D341Med (cell line): ENCODE measurements around the gene OR6Q1.
"Not testable (repeated sequence)": the region's sequence is repeated elsewhere in the genome, so short reads cannot be mapped to it uniquely, and the experiment has no call there.

Experiments
- DNase-seq: peaks from one replicate; pipeline ENCODE4 v3.0.0; 2012; ENCODE audit warnings: low spot score

The OR6Q1 gene, protein sequence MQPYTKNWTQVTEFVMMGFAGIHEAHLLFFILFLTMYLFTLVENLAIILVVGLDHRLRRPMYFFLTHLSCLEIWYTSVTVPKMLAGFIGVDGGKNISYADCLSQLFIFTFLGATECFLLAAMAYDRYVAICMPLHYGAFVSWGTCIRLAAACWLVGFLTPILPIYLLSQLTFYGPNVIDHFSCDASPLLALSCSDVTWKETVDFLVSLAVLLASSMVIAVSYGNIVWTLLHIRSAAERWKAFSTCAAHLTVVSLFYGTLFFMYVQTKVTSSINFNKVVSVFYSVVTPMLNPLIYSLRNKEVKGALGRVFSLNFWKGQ

DNA sequence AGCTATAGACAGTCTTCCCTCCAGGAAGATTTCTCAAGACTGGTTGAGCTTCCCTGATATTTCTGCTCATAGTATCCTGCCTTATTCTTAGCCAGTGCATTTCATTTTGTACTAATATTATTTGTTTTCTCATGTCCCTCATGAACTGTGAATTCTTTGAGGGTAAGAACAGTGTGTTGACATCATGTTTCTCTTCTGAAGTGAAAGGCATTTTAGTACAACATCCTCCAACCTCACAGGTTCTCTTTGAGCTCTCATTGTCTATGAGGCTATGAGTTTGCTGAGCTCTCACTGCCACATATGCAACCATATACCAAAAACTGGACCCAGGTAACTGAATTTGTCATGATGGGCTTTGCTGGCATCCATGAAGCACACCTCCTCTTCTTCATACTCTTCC lies at the start of gene OR6Q1:
Gene OR6Q1, plus strand, starts transcription at position 301 of the 400 bp plus-strand sequence. Its CDS starts 0 bp downstream, at position 301.
- DNase-seq = no peak

DNA sequence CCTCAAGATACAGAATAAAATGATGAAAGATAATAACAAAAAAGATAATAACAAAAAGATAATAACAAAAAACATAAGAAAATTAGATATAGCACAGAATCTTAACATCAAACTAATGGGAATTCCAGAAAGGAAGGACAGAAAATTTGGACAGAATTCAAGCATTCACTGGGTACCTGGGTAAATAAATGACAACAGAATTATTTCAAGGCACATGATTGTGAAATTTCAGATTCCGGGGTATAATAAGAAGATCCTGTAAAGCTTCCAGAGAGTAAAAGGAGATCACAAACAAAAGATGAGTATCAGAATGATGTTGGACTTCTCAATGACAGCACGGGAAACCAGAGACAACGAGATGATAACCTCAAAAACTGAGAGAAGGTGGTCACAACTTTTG lies 49.2 kb upstream of the OR6Q1 start:
- no peak for DNase-seq

DNA sequence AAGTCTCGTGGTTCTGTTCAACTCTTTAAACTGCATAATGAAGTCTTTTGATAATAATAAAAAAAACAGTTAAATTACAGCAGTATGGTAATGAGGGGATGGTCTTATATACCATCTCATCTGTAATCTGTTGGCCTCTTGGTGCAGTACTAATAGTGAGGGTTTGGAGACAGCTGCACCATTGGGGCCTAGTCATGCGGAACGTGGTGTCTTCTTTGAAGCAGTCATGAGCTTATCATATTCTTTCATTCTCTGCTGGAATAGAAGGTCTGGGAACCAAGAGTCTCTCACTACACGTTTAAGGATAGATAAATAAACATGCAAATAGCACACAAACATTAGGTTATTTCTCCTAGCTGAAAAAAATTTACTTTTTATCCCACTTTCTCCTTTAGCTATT lies 48.0 kb upstream of the OR6Q1 start:
- DNase-seq = no peak

DNA sequence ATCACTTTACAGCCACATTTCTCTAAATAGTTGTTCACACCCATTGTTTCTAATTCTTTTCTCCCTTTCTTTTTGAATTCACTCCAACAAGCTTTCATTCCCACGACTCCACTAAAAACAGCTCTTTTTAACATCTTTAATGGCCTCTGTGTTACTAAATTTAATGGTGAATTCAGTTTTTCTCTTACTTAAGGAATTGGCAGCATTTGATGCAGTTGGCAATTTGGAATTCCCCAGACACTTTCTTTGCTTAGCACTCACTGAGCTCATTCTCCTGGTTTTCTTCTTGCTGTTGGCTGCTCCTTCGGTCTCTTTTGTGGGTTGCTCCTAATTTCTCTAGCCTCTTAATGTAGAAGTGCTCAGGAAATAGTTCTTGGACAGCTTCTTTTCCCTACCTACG lies 47.6 kb upstream of the OR6Q1 start:
- no peak for DNase-seq

DNA sequence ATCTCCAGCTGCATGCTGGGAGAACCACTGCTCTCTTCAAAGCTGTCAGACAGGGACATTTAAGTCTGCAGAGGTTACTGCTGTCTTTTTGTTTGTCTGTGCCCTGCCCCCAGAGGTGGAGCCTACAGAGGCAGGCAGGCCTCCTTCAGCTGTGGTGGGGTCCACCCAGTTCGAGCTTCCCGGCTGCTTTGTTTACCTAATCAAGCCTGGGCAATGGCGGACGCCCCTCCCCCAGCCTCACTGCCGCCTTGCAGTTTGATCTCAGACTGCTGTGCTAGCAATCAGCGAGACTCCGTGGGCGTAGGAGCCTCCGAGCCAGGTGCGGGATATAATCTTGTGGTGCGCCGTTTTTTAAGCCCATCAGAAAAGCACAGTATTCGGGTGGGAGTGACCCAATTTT lies 31.2 kb upstream of the OR6Q1 start:
- DNase-seq = not testable (repeated sequence)

DNA sequence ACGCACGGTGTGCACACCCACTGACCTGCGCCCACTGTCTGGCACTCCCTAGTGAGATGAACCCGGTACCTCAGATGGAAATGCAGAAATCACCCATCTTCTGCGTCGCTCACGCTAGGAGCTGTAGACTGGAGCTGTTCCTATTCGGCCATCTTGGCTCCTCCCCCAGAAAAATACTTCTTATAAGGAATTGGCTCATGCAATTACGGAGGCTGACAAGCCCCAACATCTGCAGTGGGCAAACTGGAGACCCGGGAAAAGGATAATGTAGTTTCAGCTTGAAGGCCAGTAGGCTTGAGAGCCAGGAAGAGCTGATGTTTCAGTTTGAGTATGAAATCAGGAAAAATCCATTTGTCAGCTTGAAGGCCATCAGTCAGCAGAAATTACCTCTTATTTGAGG lies 30.7 kb upstream of the OR6Q1 start:
- DNase-seq = not testable (repeated sequence)

DNA sequence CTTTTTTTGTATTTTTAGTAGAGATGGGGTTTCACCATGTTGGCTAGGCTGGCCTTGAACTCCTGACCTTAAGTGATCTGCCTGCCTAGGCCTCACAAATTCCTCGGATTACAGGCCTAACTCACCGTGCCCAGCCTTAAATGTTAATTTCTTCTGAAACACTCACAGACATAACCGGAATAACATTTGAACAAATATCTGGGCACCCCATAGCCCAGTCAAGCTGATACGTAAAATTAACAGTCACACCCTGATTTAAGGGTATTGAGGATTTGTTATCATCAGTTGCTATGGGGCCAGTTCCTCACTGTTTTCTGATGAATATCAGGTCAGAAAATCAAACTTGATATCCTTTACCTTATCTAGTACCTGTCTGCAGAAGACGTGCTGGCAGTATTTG lies 30.1 kb upstream of the OR6Q1 start:
- DNase-seq = no peak

DNA sequence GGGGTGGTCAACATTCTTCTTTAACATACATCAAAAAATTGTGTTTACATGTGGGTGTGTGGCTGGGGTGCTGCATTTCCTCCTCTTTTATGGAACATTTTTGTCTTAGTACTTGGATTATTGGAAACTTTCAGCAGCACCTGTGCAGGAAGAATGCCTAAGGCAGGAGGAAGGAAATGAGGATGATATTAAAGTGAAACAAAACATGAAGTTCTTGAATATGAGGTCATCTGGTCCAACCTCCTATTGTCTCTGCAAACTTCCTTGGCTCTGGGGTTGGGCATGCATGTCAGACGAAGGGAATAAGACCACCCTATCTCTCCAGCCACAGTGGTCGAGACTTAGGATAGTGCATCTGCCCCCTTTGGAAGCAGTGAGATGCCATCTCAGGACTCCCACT lies 27.7 kb upstream of the OR6Q1 start:
- DNase-seq = no peak

DNA sequence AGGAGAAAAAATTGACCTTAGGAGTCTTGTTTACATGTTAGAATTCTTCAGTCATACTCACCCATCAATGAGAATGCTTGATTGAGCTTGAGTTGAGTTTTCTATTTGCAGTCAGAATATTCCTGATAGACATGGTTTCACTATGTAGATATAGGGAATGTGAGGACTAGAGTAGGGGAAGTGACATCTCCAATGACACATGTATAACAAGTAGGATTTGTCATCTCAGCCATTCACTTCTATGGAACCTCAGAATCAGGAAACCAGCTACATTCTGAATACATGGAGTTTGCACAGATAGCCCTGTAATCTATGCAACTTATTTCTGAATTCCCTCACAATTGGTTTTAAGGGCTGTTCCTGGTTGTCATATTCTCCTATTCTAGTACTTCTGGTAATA lies 27.2 kb upstream of the OR6Q1 start:
- no peak for DNase-seq

DNA sequence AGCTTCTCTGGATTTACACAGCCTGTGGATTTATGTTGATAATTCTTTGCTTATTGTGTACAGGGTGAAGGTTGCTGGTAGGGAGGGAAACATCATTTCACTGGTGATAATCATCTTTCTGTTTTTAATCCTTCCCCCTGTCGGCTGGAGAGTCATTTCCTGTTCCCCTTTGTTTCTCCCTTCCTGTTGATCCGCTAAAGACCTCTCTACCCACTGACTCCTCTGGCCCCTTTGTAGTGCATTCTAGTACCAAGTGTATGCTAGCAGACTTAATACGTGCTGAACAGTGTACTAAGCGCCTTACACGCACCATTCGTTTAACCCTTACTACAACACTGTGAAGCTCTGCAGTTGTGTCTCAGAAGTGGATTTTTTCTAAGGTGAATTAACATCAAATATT lies 26.1 kb upstream of the OR6Q1 start:
- no peak for DNase-seq

DNA sequence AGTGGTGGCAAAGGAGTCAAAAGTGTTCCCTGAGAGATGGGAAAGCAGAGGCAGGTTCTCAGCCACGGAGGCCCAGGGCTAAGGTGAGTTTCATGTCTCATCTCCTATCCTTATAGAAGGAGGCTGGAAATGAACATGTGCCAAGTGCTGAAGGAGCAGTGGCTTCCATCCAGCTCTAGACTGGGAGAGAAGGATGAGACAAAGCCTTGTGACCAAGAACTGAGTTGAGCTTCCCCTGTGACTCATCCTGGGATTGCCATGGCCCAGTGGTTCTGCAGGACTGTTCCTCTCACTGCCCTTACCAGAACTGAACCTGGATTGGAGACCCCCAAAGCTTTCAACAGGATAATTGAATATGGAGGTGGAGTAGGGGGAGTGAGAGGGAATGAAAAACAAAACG lies 23.8 kb upstream of the OR6Q1 start:
- DNase-seq = no peak

DNA sequence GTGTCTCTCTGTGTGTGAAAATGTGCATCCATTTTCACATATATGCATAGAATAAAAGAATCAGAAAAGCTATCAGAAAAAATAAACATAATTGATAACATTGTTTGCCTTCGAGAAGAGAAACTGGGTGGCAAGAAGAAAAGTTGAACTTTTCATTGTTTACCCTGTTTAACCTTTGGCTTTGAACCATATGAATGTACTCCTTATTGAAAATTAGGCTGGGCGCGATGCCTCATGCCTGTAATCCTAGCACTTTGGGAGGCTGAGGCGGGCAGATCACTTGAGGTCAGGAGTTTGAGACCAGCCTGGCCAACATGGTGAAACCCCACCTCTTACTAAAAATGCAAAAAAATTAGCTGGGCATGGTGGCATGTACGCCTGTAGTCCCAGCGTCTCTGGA lies 19.0 kb upstream of the OR6Q1 start:
- no peak for DNase-seq

DNA sequence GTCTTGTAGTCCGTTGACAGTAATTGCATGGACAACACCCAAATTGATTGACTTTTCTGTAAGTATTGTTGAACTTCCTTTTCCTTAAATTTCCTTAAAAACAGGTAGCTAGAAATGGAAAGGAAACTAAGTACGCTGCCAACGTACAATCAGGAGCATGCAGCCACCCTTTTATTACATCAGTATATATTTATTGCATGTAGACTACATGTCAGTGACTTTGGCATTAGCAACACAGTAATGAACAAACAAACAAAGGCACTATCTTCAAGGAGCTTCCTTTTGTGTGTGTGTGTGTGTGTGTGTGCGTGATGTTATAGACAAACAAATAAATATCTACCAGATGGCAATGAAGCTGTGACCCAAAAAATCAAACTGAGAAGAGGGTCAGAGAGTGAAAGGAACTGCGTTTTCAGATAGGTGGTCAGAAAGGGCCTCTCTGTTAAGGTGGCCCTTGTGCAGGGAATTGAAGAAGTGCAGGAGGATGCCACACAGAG lies 7.3 kb upstream of the OR6Q1 start, which contains the start of gene OR9Q1:
Gene OR9Q1, plus strand, starts transcription at position 447 of the 497 bp plus-strand sequence. CDS start 155,564 bp downstream, outside the sequence.
- DNase-seq = no peak

DNA sequence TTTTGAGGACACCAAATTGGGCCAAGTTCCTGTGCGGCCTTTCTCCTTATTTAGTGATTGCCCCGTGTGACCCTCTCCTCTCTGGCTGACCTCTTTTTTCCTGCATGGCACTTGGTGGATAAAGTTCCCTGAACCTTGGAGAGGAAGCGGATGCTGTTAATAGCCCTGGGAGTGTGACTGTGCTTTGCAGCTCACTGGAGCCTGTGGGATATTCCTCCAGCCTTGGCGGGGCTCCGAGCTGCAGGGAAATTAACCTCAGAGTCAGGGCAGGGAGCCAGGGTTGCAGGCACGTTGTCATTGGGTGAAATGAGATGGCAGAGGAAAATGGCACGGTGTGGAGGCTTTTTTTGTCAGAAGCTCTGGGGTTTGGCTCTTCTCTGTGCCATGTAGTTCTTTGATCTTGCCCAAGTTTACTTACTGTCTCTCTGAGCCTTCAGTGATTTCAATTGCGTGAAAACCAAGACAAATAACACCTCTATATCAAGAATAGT lies 6.1 kb upstream of the OR6Q1 start:
- DNase-seq = no peak

DNA sequence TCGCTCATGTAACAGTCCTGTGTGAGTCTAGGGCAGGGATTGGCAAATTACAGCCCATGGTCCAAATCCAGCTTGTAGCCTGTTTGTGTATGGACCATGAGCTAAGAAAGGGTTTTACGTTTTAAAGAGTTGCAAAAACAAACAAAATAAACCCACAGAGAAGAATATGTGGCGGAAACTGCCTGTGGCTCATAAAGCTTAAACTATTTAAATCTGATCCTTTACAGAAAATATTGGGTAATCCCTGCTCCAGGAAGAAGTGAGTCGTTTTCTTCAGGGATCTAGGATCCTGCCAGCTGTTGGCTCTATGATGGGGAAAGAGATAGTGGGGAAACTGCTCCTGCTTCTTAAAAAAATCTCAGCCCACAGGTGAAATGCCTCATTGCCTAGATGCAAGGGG lies 3.4 kb upstream of the OR6Q1 start:
- no peak for DNase-seq

DNA sequence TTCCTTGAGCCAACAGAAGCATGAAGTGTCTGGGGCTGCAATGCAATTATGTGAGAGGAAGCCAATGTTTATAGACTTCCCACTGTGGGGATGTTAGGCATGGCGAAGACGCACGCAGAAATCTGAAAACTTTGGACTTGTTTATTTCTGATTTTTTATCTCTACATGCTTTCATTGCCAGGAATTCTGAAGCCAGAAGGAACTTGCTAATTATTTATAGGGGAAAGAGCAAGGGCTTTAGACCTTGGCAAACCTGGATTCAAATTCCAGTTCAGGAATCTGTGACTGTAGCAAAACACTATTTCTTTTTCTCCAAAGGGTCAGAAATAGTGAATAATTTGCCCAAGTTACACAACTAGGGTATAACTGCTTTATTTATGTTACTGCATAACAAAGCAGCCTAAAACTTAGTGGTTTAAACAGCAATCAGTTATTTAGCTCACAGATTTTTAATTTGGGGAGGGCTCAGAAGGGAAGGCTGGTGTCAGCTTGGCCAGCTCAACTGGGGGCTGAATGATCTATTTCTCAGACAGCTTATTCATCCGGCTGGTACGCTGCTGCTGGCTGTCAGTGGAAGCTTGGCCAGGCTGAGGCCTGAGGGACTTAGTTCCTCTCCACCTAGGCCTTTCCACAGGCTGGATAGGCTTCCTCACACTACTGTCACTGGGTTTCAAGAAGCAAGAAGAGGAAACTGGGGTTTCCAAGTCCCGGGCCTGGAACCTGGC lies 1.9 kb upstream of the OR6Q1 start:
- no peak for DNase-seq

DNA sequence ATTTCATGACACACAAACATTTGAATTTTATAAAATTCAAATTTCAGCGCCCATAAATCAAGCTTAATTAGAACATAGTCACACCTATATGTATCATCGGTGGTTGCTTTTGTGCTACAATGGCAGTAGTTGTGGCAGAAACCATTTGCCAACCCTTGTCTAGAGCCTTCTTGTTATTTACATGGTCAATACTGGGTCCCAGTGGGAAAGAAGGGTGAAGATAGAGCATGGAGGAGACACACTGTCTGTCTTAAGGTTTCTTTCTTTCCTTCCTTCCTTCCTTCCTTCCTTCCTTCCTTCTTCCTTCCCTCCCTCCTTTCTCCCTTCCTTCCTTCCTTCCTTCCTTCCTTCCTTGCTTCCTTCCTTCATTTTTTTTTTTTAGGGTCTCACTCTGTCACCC lies 3.7 kb downstream of the OR6Q1 start:
- DNase-seq = no peak

DNA sequence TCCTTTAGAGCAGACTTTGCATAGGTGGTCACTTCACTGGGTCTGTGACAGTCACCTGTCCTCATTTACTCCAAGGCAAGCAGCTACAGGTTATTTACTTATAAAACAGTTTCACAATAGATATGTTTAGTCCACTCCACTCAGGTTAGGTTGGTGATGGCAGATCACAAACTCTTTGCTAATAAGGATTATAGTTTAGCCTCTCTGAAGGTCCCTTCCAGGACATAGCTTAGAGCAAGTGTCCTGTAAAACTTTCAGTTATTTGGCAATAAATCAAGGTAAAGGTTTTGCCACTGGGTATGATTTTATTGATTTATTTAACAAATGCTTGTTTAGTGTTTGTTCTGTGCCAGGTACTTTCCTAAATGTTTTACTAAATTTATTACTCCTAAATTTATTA lies 8.8 kb downstream of the OR6Q1 start:
- no peak for DNase-seq

DNA sequence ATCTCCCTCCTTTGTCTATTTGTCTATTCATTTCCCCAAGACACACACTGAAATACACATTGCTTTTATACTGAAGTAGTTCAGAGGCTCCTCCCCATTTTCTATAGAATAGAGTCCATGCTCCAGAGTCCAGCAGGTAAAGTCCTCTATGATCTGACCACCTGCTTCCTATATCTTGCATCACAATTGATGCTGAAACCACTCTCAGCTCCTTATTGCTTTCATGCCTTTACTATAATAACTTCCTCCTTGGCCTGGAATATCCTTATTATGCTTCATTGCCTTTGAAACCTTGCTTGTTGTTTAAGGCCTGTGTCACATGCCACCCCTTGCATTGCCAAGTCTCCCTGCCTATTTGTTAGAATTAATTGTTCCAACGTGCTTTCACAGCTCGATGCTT lies 12.6 kb downstream of the OR6Q1 start:
- no peak for DNase-seq

DNA sequence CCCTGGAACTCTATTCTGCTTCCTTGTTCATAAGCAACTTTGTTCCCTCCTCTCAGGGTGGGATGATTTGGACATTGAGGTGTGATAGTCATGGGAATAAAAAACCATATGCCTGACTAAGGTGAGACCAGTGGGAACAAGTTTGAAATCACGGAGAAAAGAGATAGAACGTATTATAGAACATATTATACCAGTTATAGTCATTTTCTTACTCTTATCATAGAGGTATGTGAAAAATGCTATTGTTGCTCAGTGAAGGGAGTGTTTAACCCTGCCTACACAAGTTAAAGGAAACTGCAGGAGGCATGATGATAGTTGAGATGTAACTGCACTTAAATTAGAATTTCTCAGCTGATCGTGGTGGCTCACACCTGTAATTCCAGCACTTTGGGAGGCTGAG lies 15.5 kb downstream of the OR6Q1 start:
- DNase-seq = no peak

DNA sequence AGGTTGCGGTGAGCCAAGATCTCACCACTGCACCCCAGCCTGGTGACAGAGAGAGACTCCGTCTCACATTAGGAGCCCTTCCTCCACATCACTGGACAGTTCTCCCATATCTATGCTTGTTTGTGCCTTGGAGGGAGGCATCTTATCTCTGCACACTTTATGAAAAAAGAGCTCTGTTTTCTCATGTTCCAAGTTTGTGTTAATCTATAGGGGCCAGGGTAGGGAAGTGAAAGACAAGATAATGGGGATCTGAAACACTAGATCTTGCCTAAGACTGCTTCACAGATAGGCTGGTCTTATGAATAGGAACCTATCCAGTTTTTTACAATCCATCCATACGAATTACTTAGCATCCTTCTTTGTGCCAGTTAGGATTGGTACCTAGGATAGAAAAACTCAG lies 17.1 kb downstream of the OR6Q1 start:
- no peak for DNase-seq

DNA sequence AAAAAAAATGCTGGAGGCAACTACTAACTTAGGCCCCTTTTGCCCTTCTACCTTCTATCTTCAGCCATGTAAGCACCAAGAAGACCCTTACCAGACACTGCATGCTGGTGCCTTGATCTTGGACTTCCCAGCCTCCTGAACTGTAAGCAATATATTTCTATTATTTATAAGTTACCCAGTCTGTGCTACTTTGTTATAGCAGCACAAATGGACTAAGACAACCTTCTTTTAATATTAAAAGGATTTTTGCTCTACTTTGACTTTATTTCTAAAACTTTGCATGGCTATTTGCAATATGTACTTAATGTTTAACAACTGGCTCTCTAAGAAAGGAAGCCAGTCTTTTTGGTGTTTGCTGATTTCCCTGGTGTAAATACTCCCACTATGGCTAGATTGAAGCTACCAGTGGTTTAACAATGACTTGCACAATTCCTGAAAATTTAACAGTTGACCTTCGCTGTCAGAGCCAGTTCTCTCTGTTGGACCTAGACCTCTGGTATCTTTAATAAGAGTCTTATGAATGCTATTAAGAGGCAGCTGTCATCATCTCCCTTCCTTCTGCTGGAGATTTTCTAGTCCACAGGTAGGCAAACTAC lies 25.2 kb downstream of the OR6Q1 start:
- no peak for DNase-seq

DNA sequence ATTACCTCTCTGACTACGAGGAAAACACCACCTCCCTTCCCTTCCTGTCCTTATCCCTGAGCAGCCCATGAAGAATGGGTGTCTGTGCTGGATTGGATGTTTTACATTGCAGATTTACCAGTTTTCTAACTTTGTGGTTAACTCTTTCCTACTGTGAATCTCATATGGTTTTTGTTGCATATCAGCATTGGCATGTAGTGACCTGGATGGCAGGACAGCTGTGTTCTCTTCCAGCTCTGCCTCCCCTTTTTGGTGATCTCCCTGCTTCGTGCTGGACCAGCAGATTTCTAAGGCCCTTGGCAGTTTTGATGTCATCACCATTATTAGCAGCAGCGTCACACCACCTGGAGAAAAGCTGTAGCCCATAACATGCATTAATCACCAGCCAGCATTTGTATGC lies 26.7 kb downstream of the OR6Q1 start:
- DNase-seq = no peak
